Stimulated activated CD4-positive, alpha-beta T cell treated with anti-CD3 and anti-CD28 coated beads, TNF-alpha, amount 100 ng/mL, for 4 hours (primary cell): Measurements from ENCODE around the gene GALR3.

Experiments used
- DNase-seq, 3 experiments: peaks; one replicate each; pipeline ENCODE4 v3.0.0-alpha.2; 2020; ENCODE audit warnings: low read depth in 3 of 3

Gene GALR3

GRCh38 chr22:37824674-37825641 lies 1.8 kb downstream of the GALR3 start:
- DNase-seq, result no peak

- no peak for DNase-seq
These were observed 3.9 kb downstream of the GALR3 start for GRCh38 chr22:37827056-37827455.

DNA sequence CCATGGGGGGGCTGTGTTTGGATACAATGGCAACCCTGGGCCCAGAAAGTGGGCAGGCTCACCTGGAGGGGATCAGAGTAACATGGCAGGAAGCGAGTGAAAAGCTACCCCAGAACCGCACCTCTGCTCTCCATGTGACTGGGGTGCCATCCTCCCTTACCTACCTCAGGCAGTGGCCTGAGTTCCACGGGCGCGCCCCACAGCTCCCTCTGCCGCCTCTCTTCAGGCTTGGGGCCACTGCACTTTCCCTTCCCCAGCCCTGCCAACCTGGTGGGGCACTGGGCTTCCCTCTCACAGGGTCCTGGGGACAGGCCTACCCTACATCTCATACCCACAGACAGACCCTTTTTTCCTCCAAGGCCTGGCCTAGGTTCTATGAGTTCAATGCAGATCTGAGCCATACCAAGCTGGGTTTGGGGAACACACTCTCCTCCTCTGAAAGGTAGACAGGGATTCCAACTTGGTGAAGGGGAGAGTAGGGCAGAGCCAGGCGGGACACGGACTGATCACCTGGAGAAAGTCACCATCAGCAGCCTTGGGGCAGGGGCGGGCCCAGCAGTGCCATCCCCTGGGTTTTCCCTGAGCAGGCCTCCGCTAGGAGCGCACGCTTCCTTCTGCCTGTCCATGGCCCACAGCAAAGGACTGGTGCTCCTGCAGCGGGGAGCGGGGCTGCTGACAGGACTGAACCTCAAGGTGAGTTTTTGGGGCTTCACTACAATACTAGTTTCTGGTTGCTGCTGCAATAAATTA lies 7.1 kb downstream of the GALR3 start:
- no peak for DNase-seq

- DNase-seq, result no peak
These were observed 8.3 kb downstream of the GALR3 start for GRCh38 chr22:37831472-37831871.

GRCh38 chr22:37832022-37832857 lies 9.1 kb downstream of the GALR3 start:
- DNase-seq, result no peak

- DNase-seq, result no peak
These were observed 19.0 kb downstream of the GALR3 start for GRCh38 chr22:37842015-37842793.

DNA sequence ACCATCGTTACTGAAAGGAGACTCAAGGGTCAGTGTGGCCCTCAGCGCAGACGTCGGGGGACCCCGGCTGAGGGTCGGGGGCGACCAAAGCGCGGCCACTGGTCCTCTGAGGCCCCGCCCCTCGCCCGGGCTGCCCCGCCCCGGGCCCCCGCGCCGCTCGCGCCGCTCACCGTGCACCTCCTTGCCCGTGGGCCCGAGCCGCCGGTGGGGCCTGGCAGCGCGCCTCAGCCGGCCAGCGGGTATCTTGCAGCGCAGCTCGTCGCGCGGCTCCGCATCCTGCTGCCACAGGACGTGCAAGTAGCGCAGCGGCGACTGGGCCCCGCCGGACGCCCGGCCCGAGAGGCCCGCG lies 20.5 kb downstream of the GALR3 start:
- DNase-seq, result peak in 2 of 3 experiments; percentile 22 to 46

DNA sequence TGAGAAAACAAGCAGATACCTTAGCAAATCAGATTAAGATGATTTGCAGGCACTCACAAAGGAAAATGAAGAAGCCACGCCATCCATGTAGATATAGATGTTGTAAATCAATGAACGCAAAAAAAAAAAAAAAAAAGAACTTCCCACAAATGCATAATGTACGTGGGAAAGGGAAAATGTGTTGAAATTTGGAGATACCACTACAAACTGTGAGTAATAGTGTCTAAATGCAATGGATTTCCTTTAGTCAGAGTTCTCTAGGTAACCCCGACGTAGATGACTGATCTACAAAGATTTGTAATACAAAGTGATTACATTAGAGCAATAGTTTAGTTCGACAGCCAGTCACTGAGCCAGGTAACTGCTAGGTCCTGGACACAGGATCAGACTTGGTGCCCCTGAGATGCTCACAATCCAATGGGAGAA lies 21.7 kb downstream of the GALR3 start:
- DNase-seq, result no peak

GRCh38 chr22:37846433-37846832 lies 23.3 kb downstream of the GALR3 start:
- DNase-seq, result no peak

DNA sequence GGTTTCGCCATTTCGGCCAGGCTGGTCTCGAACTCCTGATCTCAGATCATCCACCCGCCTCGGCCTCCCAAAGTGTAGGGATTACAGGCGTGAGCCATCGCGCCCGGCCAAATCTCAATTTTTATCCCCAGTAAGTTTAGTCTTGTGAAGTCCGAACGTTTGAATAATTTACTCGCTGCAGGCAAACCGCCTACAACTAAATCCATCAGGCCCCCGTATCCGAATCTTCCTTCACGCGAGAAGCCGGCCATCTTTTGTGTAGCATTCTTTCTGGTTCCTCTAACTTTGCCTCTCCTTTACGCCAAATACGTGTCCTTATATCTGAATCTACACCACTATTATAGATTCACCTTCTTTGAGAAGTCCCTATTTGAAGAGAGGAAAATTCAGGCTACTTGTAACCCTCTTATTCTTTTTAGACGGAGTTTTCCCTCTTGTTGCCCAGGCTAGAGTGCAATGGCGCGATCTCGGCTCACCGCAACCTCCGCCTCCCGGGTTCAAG lies 25.5 kb downstream of the GALR3 start:
- no peak for DNase-seq

DNA sequence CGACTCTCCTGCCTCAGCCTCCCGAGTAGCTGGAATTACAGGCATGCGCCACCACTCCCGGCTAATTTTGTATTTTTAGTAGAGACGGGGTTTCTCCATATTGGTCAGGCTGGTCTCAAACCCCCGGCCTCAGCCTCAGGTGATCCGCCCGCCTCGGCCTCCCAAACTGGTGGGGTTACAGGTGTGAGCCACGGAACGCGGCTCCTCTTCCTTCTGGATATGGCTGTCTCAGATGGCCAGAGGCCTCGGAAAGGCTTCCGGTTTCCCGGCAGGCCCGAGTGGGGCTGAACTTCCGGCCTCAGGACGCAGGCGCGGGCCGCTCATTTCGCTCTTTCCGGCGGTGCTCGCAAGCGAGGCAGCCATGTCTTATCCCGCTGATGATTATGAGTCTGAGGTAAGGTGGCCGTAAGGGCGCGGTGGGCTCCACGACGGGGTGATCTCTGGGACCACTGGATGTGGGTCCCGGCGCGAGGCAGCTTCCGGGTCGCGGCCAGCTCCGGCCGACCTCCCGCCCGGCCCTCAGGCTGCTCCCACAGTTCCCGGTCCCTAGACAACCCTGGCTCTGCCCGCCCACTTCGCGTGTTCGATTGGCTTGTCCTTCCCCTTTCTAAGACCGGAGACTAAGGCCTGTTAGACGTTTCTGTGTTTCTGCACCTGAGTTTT lies 26.0 kb downstream of the GALR3 start, which contains the start of gene EIF3L:
TSS of gene EIF3L (plus strand) at position 331 of the 663 bp plus-strand sequence. CDS start at position 362, 31 bp downstream.
- DNase-seq, result peak; percentile 69 to 81 (median 74)

DNA sequence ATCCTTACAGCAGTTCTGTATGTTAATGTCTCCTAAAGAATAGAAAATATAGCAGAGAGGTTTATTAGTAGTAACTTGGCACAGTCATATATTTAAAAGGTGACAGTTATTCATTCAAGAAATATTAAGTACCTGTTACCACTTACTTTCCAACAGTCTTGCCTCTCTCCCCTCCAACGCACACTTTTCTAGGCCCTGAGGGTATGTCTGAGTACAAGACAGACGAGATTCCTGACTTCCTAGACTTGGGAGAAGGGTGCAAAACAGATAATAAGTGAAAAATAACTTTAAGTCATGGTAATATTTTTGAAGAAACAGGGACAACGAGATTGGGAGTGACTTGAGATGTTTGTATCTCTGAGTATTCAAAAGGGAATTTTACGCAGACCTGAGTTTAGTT lies 27.6 kb downstream of the GALR3 start:
- DNase-seq, result no peak

- no peak for DNase-seq
These were observed 29.2 kb downstream of the GALR3 start for GRCh38 chr22:37852418-37852817.

GRCh38 chr22:37854946-37855345 lies 31.8 kb downstream of the GALR3 start:
- no peak for DNase-seq

DNA sequence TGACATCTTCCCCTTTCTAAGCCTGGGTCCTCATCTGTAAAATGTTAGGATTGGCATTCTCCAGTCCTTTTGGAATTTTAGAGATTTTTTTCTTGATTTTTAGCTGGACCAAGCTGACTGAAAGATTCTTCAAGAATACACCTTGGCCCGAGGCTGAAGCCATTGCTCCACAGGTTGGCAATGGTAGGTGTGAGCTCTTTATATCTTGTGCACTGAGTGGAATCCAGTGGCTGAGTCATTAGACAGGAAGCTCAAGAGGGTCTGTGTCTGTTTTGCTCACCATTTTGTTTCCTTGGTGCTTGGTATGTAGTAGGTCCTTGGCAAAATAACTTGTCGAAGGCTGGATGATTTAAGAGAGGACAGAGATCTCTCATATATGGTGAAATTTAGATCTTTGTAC lies 32.3 kb downstream of the GALR3 start:
- no peak for DNase-seq

DNA sequence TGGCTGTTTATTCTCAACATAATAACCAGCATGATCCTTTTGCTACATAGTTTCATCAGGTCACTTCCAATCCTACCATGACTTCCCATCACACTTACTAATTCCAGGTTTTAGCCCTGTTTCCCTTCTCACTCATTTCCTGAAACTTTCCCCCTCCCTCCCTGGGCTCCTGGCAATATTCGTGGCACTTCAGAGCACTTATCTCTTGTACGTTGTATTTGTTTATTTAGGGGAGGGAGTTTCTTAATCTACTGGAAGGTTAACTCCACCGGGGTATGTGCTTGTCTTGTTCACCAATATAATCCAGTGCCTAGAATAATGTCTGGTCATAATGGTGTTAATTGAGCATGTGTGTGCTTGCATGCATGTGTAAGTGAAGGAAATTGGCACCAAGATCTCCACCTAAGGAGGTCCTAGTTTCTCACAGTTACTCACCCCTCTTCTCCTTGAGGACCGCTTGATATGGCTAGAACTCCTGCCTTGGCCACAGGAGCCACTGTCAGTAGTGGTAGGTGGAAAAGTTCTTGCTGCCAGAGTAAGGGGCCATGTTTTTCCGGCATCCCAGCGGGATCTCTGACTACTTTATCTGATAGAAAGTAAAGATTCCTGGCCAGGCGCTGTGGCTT lies 37.7 kb downstream of the GALR3 start:
- DNase-seq, result no peak

DNA sequence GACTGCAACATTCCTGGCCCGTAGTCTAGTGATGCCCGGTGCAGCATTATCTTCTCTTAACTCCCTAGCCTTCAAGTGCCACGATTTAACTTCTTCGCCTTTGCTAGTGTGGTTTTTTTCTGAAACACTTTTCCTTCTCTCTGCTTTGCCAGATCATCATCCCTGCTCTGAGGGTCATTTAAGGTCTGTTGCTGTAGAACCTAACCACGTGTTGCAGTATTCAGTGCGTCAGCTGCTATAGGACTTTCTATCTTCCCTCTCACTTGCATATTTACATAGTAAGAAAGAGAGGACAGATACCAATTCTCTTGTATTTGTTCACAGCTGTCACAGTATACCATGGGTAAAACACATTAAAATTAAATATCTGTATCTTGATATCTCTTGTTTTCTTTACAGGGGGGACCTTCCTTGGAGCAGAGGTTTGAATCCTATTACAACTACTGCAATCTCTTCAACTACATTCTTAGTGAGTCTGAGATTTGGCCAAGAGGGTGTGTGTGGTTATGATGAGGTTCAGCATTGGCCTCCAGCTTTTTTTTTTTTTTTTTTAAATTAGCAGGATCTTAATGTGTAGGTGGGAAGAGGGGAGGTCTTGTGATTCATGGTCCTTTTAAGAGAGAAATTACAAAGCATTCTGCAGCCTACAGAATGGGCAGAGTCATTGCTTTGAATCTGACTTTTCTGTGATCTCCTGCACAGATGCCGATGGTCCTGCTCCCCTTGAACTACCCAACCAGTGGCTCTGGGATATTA lies 39.6 kb downstream of the GALR3 start:
- DNase-seq, result no peak

GRCh38 chr22:37865510-37865909 lies 42.3 kb downstream of the GALR3 start:
- DNase-seq, result no peak

DNA sequence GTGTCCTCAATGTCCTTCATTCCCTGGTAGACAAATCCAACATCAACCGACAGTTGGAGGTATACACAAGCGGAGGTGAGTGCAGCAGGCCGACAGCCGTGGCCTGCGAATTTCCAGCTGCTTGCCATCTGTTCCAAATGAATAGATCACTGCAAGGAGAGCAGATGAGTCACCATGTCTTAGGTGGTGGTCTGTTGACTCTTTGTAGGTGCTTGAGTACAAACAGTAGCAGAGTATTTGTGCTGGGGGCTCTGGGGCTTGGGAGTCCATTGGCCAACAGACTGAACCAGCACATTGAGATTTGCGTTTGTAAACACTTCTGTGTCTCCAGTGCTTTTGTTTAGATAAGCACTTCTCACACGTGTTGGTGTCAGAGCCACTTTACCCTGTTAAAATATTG lies 47.1 kb downstream of the GALR3 start:
- no peak for DNase-seq
